Stimulated activated CD8-positive, alpha-beta memory T cell treated with anti-CD3 and anti-CD28 coated beads, Interleukin-15, amount 100 ng/mL, for 4 hours (primary cell): Measurements from ENCODE around the gene FZD8.

ENCODE experiments used
- DNase-seq, 2 donors: peaks; one replicate each; pipeline ENCODE4 v3.0.0-alpha.2; 2020; ENCODE audit warnings: low read depth in 2 of 2

FZD8 gene

GRCh38 chr10:35640951-35641675, 983 bp downstream of the FZD8 start:
- no peak for DNase-seq

DNA sequence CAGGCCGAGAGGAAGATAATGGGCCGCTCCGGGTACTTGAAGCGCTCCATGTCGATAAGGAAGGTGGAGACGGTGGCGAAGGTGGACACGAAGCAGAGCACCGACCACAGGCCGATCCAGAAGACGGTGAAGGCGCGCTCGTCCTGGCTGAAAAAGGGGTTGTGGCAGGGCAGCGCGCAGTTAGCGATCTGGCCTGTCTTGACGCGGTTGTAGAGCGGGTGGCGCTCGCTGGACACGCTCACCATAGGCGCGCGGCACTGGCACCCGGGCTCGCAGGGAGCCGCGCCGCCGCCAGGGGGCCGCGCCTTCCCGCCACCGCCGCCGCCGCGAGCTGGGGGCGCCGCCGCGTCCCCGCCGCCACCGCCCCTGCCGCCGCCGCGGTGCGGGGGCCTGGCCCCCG, 1.6 kb downstream of the FZD8 start:
- no peak for DNase-seq

DNA sequence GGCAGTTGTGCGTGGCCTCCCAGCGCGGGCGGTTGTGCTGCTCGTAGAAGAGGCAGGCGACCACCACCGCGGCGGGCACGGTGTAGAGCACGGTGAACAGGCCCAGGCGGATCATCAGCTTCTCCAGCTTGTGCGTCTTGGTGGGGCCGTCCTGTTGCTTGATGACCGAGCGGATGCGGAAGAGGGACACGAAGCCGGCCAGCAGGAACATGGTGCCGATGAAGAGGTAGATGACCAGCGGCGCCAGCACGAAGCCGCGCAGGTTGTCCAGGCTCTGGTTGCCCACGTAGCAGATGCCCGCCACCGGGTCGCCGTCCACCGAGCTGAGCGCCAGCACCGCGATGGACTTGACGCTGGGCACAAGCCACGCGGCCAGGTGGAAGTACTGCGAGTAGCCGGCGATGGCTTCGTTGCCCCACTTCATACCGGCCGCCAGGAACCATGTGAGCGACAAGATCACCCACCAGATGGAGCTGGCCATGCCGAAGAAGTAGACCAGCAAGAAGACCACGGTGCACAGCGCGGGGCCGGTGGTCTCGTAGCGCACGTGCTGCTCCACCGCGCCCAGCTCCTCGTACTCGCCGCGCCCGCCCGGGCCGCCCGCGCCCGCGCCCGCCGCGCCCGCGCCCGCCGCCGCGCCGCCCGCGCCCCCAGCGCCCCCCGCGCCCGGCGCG, 2.2 kb downstream of the FZD8 start:
- DNase-seq = no peak

GRCh38 chr10:35639021-35639727, 2.9 kb downstream of the FZD8 start:
- no peak for DNase-seq

DNA sequence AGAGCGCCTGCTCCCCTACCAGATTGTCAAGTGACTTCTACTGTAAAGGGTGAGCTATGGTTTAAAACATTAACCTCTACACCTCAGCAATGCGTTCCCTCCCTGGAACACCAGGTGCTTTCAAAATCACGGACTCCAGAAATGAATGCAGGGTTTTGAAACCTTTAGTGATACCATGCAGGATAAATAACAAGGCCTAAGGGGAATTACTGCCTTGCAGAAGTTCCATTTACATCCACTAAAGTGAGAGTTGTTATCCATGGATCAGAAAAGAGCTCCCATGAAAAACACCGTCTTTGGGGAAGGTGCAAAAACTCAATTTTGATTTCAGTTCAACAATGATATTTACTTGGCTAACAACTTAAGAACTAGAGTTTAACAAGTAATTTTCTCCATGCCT, 4.0 kb downstream of the FZD8 start:
- no peak for DNase-seq

DNA sequence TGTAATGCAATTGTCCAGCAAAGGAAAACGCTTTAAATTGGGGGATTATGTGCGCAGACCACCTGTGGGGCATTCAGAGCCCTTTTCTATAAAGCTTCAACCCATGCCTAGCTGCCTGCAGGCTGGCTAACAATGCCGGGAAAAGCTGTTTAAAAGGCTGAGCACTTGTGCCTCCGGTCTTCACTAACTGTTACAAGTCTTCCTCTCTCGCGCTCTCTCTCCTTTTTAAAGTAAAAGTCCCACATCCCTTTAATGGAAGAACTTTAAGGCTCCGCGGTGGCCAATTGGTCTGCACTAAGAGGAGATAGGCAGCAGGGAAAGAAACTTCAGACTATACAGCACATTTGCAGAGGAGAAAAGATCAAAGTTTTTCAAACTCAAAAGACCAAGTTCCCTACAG, 4.6 kb downstream of the FZD8 start:
- DNase-seq = no peak

DNA sequence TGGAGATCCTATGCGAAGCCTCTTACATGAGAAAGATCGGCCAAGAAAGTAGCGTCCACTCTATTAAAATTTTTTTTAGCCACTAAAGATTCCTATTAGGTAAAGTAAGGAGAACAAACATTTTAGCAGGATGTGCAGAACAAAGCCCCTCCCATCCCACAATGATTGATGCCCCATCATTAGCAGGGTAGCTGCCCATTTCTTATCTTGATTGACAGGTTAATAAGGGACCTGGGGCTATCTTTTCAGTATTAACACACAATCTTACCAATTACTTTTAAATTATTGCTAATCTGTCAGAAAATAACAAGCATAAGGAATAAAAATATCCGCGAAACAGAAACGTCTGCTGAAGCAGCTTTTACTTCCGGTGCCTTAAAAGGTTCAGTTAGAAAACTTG, 5.1 kb downstream of the FZD8 start:
- DNase-seq = no peak

DNA sequence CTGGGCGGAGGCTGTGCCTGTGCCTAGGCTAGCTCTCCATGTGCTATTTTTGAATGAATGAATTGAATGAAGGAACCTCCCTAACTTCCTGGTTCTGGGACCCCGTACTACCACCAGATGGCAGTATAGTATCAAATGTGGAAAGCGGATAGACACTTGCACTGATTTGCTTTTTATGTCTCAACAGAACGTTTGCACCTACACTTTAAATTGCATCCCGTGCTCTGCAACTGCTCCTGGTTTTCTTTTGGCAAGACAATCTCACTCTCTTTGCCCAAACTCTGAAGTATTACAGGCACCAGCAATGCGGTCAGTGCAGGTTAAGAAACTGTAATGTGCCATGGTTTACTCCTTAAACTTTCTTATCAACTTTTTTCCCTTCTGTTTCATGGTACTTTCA, 6.5 kb downstream of the FZD8 start:
- no peak for DNase-seq

GRCh38 chr10:35633006-35633980, 8.8 kb downstream of the FZD8 start:
- DNase-seq = no peak

DNA sequence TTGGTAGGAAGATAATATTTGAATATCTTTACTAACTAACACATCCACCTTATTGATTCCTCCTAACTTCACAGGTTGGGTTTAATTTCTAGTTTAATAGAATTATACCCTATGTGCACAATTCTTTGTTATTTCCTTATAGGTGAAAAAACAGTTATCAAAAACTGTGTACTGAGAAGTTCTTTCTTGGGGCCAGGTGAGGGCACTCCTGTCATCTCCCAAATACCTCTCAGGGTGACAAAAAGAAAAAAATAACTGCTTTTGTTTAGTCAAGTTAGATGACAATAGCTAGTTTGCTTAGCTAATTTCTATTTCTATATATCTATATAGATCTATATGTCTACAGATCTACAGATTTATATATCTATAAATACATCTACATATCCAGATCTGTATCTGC, 10.1 kb downstream of the FZD8 start:
- no peak for DNase-seq

DNA sequence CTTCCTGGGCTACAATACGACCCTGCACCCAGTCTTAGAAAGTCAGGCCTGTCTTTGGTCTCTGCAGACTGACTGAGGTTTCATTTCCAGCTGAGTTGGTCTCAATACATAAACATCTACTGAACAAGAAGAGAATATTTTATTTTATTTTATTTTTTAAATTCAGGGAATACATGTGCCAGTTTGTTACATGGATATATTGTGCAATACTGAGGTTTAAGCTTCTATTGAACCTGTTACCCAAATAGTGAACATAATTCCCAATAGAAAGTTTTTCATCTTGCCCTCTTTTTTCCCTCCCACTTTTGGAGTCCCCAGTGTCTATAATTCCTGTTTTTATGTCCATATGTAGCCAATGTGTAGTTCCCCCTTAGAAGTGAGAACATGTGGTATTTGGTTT, 10.7 kb downstream of the FZD8 start:
- no peak for DNase-seq

DNA sequence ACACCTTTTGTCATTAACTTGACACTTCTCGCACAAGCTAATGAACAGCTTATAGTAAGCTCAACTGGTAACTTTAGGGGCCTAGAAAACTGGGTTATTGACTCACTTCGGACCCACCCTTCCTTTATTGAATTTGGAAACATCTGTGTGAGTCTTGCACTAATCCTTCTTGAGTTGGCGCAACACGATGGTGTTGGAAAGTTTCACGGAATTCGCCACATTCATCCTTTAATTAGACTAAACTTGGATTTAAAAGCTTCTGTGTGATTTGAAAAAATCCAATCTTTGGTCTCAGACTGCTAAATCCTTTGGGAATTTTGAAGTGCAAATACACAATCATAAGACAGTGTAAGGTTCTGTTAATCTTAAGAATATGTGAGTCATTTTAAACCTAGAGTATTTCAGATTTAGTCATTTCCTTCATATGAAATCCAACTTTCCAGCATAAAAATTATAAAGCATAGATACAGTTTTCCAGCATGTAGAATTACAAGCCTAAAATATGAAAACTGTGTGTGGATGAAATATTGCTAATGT, 15.1 kb downstream of the FZD8 start:
- DNase-seq = no peak

- no peak for DNase-seq
Observed at GRCh38 chr10:35614312-35614711, 27.8 kb downstream of the FZD8 start.

- DNase-seq = no peak
Observed at GRCh38 chr10:35613597-35614226, 28.4 kb downstream of the FZD8 start.

DNA sequence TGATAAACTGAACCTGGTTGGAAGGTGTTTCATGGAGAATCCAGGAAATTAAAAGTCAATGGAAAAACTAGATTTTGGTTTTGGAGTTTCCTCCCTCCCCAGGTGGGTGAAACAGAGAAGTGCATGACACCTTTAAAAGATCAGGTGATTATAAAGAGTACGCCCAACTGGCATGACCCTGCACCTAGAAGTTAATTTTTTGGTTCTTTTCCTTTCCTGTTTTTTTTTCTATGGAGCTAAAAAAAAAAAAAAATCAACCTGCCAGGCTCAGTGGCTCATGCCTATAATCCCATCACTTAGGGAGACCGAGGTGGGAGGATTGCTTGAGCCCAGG, 29.0 kb downstream of the FZD8 start:
- no peak for DNase-seq

DNA sequence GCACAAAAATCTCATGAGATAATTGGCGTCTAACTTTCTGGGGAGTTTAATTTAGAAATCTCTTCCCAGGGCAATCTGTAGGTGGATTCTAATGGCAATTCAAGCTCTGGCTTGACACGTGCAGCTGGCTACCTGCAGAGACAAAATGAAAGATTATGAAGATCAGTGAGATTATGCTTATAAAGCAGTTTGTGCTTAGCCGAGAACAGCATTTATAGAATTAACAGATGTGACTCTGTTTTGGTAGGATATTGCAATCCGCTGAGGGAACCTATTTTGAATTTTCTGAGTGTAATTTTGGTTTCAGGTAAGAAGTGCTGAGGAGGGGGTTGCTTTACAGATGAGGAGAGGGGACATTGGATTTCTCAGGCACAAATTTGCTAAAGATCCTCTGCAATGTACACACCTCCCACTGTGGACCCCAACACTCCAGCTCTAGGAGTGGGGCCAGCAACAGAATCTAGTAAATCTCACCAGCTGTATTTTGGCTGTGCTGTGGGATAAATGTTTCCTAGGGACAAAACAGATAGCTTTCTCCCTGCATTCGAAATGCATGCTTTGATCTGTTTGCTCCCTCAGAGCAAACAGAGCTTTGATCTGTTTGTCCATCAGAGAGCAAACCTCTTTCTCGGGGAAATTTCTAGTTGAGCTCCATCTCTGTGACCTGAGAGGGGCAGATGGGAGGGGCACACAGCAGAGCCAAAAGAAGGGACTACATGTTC, 29.6 kb downstream of the FZD8 start:
- no peak for DNase-seq

GRCh38 chr10:35611750-35612149, 30.3 kb downstream of the FZD8 start:
- no peak for DNase-seq

DNA sequence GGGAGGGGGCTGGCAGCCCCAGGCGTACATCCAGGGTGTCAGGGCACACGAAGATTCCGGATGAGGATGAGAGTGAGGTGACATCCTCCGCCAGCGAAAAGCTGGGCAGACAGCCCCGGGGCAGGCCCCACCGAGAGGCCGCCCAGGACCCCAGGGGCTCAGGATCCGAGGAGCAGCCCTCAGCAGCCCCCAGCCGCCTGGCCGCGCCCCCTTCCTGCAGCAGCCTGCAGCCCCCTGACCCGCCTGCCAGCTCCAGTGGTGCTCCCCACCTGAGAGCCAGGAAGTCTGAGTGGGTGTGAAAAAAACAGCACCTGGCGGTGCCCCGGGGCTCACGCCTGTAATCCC, 33.8 kb downstream of the FZD8 start:
- DNase-seq = no peak

DNA sequence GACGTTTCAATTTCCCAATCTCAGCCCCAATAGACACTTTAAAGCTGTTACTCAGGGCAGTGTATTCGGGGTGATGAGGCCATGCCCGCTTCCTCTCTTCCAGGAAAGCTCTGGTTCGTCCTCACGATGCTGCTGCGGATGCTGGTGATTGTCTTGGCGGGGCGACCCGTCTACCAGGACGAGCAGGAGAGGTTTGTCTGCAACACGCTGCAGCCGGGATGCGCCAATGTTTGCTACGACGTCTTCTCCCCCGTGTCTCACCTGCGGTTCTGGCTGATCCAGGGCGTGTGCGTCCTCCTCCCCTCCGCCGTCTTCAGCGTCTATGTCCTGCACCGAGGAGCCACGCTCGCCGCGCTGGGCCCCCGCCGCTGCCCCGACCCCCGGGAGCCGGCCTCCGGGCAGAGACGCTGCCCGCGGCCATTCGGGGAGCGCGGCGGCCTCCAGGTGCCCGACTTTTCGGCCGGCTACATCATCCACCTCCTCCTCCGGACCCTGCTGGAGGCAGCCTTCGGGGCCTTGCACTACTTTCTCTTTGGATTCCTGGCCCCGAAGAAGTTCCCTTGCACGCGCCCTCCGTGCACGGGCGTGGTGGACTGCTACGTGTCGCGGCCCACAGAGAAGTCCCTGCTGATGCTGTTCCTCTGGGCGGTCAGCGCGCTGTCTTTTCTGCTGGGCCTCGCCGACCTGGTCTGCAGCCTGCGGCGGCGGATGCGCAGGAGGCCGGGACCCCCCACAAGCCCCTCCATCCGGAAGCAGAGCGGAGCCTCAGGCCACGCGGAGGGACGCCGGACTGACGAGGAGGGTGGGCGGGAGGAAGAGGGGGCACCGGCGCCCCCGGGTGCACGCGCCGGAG, 34.4 kb downstream of the FZD8 start:
- no peak for DNase-seq

DNA sequence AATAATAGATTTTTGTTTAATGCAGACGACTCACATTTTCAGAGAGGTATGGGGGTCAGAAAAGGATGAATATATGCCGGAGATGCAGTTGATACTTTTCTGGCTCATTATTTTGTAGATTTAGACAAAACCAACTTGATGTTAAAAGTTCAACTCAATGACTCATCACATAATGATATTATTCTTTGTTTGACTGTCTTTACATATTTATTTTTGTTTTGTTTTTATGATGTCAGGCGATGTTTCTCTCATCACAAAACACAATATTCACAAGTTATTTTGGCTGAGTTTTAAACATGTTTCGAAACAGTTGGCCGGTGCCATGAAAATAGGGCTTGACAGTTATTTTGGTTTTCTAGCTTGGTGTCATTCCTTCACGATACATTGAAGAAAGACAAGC, 35.7 kb downstream of the FZD8 start:
- no peak for DNase-seq
